ENCODE measurements around the gene CDH26. TPM values are rescaled to one million over a fixed set of nuclear protein-coding genes. Genes with fewer than 3 reads are reported as not detected.

Gene CDH26
- total RNA-seq, 1 experiment from 2014 or later = 1.2 TPM

DNA sequence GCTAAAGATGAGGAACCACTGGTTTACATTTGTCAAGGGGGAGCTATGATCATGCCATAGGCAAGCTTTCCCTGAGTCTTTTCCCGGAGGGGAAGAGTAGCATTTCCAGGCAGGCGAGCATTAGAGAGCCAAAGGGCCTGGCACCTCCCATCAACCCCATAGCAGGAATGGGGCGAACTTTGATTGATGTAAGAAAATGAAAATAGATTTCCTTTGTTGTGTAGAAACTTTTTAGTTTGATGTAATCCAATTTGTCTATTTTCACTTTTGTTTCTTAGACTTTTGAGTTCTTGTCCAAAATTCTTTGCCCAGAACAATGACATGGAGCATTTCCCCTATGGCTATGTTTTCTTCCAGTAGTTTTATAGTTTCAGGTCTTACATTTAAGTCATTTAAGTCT is 85.2 kb downstream of the CDH26 start:
- Histone ChIP-seq H3K9me3 (peaks cover 18% of the 10 kb centered on the region), H3K27me3 (replicated peaks; ENCODE audit: control insufficient read depth, insufficient read depth, low read length) (no peaks in the 10 kb centered on the region), H3K4me1 (peaks cover 33% of the 10 kb centered on the region), H3K36me3 (ENCODE audit: control insufficient read depth, insufficient read depth, low read length) (no peaks in the 10 kb centered on the region), H3K4me3 (ENCODE audit: low read depth, low read length) (no peak overlapping the region)
- intact Hi-C loops (cut with micrococcal nuclease; ENCODE audit: unreplicated experiment) = no loop called here
- TF ChIP-seq, protein P1, sequence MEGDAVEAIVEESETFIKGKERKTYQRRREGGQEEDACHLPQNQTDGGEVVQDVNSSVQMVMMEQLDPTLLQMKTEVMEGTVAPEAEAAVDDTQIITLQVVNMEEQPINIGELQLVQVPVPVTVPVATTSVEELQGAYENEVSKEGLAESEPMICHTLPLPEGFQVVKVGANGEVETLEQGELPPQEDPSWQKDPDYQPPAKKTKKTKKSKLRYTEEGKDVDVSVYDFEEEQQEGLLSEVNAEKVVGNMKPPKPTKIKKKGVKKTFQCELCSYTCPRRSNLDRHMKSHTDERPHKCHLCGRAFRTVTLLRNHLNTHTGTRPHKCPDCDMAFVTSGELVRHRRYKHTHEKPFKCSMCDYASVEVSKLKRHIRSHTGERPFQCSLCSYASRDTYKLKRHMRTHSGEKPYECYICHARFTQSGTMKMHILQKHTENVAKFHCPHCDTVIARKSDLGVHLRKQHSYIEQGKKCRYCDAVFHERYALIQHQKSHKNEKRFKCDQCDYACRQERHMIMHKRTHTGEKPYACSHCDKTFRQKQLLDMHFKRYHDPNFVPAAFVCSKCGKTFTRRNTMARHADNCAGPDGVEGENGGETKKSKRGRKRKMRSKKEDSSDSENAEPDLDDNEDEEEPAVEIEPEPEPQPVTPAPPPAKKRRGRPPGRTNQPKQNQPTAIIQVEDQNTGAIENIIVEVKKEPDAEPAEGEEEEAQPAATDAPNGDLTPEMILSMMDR (IDR thresholded peaks at IDR 0.05; ENCODE audit: insufficient read depth in 1 of 2, low read depth in 1 of 2, low read length in 1 of 2, severe bottlenecking in 1 of 2, unreplicated experiment in 1 of 2) = no peak
- POLR2A ChIA-PET = no interaction called here
- H3K4me1 Mint-ChIP-seq (ENCODE audit: low read depth, unreplicated experiment) = peaks cover 46% of the 10 kb centered on the region
- peak in 1 of 2 experiments; percentile 13 for DNase-seq
- H3K27ac Mint-ChIP-seq (ENCODE audit: unreplicated experiment) = no peak overlapping the region
- CTCF ChIA-PET = no interaction called here
- no peaks in the 10 kb centered on the region for H3K27me3 Mint-ChIP-seq (ENCODE audit: insufficient read depth, unreplicated experiment)
- no peak overlapping the region for H3K4me3 Mint-ChIP-seq (ENCODE audit: unreplicated experiment)
- no TSS peak for BruUV-seq (replicated peaks)
- peaks cover 24% of the 10 kb centered on the region for H3K36me3 Mint-ChIP-seq (ENCODE audit: insufficient read depth, unreplicated experiment)
- peaks cover 10% of the 10 kb centered on the region for H3K9me3 Mint-ChIP-seq (ENCODE audit: unreplicated experiment)

DNA sequence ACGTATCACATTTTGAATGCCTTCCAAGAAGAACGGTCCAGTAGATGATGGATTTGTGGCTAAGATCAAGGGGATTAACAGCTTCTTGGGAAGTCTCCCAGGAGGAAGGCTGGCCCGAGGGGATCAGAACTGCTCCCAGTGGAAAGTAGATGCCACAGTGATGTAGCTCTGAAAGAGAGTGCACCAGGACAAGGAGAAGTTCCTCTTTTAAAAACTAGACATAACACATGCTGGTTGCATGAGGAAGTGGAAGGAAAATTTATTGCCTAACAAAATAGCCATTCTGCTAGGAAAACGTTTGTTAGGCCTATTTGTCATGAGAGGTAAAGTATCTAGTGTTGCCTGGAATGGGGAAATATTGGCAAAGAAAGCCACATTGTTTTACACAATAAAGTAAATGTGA is 87.8 kb downstream of the CDH26 start:
- Histone ChIP-seq H3K27me3 (replicated peaks; ENCODE audit: control insufficient read depth, insufficient read depth, low read length) (no peaks in the 10 kb centered on the region), H3K4me1 (peaks cover 14% of the 10 kb centered on the region), H3K4me3 (ENCODE audit: low read depth, low read length) (no peak overlapping the region), H3K9me3 (peaks cover 9% of the 10 kb centered on the region), H3K36me3 (ENCODE audit: control insufficient read depth, insufficient read depth, low read length) (no peaks in the 10 kb centered on the region)
- H3K27ac Mint-ChIP-seq (ENCODE audit: unreplicated experiment) = no peak overlapping the region
- ChIA-PET POLR2A (no interaction called here), CTCF (interaction anchor here (1.1 to 1.5 kb wide), 2 partner anchors 11 to 22 kb away, joined by 3 read pairs; no protein-coding TSS in a partner anchor)
- peaks cover 10% of the 10 kb centered on the region for H3K36me3 Mint-ChIP-seq (ENCODE audit: insufficient read depth, unreplicated experiment)
- no peak overlapping the region for H3K4me3 Mint-ChIP-seq (ENCODE audit: unreplicated experiment)
- DNase-seq = peak in 1 of 2 experiments; percentile 18
- TF ChIP-seq, protein P1 (IDR thresholded peaks at IDR 0.05; ENCODE audit: insufficient read depth in 1 of 2, low read depth in 1 of 2, low read length in 1 of 2, severe bottlenecking in 1 of 2, unreplicated experiment in 1 of 2) = no peak
- peaks cover 34% of the 10 kb centered on the region for H3K4me1 Mint-ChIP-seq (ENCODE audit: low read depth, unreplicated experiment)
- no peaks in the 10 kb centered on the region for H3K27me3 Mint-ChIP-seq (ENCODE audit: insufficient read depth, unreplicated experiment)
- intact Hi-C loops (cut with micrococcal nuclease; ENCODE audit: unreplicated experiment) = no loop called here
- no TSS peak for BruUV-seq (replicated peaks)
- H3K9me3 Mint-ChIP-seq (ENCODE audit: unreplicated experiment) = peaks cover 10% of the 10 kb centered on the region

DNA sequence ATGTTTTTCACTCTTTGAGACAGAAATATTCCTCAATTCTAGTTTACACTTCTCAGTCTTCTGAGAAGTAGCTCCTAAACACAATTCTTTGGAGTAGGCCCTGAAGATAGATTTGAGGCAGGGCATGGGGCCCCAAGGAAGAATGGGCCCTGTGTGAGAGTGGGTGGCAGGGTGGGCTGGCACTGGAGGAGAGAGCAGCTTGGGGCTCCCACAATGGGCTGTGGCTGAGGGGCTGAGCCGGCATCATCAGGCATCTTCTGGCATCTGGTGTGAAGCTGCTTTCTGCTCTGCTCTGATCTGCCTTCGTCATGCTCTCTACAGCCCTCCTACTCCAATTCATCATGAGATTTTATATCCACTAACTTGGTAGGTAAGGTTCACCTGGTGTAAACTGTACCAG is 88.2 kb downstream of the CDH26 start:
- no TSS peak for BruUV-seq (replicated peaks)
- Mint-ChIP-seq H3K4me3 (ENCODE audit: unreplicated experiment) (no peak overlapping the region), H3K27ac (ENCODE audit: unreplicated experiment) (no peak overlapping the region), H3K36me3 (ENCODE audit: insufficient read depth, unreplicated experiment) (peaks cover 6% of the 10 kb centered on the region), H3K9me3 (ENCODE audit: unreplicated experiment) (peaks cover 10% of the 10 kb centered on the region), H3K4me1 (ENCODE audit: low read depth, unreplicated experiment) (peaks cover 30% of the 10 kb centered on the region), H3K27me3 (ENCODE audit: insufficient read depth, unreplicated experiment) (no peaks in the 10 kb centered on the region)
- peak in 1 of 2 experiments; percentile 19 for DNase-seq
- Histone ChIP-seq H3K36me3 (ENCODE audit: control insufficient read depth, insufficient read depth, low read length) (no peaks in the 10 kb centered on the region), H3K9me3 (peaks cover 9% of the 10 kb centered on the region), H3K4me3 (ENCODE audit: low read depth, low read length) (no peak overlapping the region), H3K27me3 (replicated peaks; ENCODE audit: control insufficient read depth, insufficient read depth, low read length) (no peaks in the 10 kb centered on the region), H3K4me1 (peaks cover 13% of the 10 kb centered on the region)
- POLR2A ChIA-PET = interaction anchor here (0.6 kb wide), 1 partner anchor 59 kb away, joined by 4 read pairs; no protein-coding TSS in a partner anchor
- TF ChIP-seq, protein P1 (IDR thresholded peaks at IDR 0.05; ENCODE audit: insufficient read depth in 1 of 2, low read depth in 1 of 2, low read length in 1 of 2, severe bottlenecking in 1 of 2, unreplicated experiment in 1 of 2) = no peak
- CTCF ChIA-PET = interaction anchor here (1.1 to 1.5 kb wide), 2 partner anchors 11 to 22 kb away, joined by 3 read pairs; no protein-coding TSS in a partner anchor
- intact Hi-C loops (cut with micrococcal nuclease; ENCODE audit: unreplicated experiment) = no loop called here

All from Caco-2 (cell line).